Islet precursor cell (in vitro differentiated cells): ENCODE data around the gene LATS1.

ENCODE experiments used
- DNase-seq: peaks from one replicate; pipeline ENCODE4 v3.0.0-alpha.2; 2018

The LATS1 gene

DNA sequence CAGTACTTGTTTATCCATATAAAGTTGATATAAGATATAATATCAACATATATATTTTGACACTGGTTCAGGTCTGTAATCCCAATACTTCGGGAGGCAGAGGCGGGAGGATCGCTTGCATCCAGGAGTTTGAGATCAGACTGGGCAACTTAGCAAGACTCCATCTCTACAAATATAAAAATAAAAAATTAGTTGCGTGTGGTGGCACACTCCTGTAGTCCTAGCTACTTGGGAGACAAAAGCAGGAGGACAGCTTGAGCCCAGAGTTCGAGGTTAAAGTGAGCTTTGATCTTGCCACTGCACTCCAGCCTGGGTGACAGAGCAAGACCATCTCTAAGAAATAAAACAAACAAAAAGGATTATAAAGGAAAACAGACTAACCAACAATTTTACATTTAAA lies 60.5 kb downstream of the LATS1 start:
- DNase-seq, result no peak

DNA sequence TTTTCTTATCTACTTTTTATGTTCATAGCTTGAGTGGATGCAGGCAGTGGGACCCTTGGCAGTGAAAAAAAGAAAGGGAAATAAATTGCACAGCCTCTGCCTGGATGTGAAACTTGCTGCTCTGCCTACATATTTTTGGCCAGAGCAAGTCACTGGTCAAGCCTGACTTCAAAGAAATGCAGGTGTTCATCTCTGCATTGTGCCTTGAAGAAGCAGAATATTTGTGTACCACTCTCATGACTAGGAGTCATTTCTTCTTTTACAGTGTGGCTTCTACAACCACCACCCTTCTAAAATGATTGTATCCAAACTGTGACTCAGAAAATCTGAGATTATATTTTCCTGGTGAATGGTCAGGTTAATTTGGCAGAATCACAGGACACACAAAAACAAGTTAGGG lies 66.8 kb downstream of the LATS1 start:
- no peak for DNase-seq

DNA sequence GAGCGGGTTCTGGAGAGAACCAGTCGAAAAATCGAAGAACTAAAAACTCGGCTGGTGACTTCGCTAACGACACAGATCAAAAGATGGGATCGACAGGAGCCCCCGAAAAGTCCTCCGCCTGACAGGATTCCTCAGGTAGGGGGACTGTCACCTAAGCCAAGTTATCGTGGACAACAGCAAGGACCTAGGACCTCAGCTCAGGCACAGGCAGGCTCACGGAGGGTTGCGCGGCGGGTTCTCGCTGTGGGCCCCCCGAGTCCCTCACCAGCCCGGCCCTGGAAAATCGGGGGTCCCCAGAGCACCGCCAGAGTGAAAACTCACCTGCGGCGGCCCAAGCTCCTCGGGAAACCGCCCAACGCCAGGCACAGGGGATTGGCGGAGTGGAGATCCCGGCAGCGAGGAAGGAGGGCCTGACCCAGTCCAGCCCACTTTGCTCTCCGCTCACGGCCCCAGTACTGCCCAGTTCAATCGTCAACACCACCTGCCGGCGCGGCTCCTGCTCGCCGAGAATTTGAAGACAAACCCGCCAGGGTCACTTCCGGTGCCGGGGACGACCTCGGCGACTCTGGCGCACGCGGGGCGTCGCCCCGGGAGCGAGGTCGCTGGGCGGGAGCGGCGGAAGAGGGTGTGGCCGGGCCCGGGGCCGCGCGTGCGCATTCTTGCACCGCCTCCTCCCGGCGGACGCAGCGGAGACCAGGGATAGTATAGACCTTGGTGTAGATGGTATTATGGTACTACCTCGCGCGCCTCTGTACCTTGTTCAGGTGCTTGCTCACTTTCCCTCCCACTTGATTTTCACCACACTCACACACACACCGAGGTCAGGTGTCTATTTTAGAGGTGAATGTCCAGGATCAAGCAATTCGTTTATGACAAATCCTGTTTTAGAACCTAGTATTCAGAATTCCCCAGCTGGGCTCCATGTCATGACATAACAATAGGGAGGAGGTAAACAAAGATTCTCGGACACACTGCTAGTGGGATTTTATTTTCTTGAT lies 69.5 kb downstream of the LATS1 start, which contains the start of gene KATNA1:
Gene KATNA1 (minus strand): TSS at position 567 of the 998 bp plus-strand sequence. CDS start 10,167 bp downstream, outside the sequence.
- DNase-seq, result peak; percentile 97

DNA sequence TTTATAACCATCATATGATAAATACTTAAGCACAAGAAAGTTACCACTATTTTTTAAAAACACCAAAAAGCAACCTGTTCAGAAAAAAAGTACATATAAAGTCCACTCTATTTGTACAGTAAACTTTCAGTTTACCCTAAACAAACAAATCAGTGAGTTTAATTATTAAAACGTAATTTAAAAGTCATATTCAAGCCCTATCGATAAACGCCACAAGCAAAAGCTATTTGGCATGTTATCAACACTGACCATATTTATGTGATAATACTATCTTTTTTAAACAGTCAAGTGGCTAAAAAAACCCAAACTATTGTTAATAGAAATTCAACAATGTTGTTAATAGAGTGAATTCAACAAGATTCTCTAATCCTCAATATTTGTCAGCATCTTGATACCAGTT lies 71.3 kb downstream of the LATS1 start:
- DNase-seq, result no peak

DNA sequence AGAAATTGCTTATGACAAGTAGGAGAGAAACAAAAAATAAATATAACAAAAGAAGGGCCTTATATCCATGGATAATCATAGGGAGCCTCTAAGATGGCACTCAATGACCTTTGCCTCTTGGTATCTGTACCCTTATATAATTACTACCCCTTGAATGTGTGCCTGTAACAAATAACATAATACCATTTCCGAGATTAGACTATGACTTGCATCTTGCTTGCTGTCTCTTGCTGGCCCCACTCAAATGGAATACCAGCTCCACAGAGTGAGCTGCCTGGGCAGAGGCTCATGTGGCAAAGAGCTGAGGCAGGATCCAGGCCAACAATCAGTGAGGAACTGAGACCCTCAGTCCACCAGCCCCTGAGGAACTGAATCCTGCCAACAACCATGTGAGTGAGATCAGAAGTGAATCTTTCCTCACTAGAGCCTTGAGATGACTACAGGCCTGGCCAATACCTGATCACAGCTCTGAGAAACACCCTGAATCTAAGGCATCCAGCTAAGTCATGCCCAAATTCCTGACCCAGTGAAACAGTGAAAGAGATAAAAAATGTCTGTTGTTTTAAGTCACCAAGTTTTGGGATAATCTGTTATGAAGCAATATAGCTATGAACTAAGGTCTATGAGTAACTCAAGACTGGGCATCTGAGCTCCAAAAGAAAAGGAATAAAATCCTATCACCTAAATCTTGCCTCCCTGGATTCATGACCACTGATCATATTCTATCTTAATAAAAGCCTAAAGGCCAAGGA lies 74.9 kb downstream of the LATS1 start:
- DNase-seq, result no peak

DNA sequence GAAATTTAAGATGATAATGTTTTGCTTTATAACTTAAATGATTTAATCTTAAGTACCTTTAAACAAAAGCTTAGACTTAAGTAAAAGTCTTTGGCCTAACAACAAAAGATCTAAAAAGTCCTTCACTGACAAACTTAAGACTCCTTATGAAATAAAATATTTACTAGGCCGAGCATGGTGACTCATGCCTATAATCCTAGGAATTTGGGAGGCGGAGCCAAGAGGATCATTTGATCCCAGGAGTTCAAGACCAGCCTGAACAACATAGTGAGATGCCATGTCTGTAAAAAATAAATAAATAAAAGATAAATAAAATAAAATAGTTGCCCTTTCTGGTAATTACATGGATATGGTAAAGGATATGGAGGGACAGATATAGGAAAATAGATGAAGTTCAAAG lies 81.8 kb downstream of the LATS1 start:
- no peak for DNase-seq

DNA sequence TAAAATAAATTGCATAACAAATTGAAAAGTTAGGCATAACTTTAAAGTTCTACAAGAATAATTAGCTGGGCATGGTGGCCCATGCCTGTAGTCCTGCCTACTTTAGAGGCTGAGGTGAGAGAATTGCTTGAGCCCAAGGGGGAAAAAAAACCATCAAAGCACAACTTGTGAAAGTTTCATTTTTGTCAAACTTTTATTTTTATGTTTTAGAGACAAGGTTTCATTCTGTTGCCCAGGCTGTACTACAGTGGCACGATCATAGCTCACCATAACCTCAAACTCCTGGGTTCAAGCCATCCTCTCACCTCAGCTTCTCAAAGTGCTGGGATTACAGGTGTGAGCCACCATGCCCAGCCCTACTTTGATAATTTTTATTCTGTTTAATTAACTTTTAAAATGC lies 83.6 kb downstream of the LATS1 start:
- DNase-seq, result no peak

DNA sequence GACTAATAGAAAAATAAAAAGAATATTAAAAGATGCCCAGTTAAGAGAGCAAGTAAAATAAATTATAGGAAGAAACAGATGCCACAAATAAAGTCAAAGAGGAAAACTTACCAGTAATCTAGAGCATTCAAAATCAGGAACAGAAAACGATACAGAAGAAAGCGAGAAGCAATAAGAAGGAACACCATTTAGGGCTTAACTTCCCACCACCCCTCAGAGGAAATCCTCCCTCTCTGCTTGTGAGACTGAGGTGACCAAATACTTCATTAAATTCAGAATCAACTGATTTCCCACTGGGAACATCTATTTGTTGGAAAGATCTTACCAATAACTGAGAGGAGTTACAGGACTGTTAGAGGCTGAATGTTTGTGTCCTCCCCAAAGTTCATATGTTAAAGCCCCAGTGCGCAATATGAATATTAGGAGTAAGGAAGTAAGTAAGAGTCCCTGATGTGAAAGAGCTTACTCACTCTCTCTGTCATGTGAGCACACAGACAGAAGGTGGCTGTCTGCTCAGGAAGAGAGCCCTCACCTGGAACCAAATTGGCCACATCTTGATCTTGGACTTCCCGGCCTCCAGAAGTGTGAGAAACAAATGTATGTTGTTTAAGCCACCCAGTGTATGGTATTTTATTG lies 88.9 kb downstream of the LATS1 start:
- DNase-seq, result no peak

DNA sequence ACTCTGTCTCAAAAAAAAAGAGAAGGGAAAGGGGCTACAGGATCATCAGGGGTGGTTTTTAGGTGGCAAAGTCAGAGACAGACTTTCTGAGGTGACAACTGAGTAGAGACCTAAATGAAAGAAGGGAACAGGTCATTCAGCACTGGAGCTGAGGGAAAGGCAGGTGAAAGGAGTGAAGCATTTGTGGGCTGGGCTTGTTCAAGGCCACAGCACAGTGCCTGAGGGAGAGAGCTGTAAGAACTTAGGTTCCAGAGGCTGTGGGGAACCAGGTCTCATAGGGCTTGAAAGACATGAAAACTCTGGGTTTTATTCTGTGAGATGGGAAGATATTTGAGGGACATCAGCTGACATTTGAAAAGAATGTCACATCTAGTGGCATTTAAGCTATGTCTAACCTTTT lies 90.2 kb downstream of the LATS1 start:
- no peak for DNase-seq

DNA sequence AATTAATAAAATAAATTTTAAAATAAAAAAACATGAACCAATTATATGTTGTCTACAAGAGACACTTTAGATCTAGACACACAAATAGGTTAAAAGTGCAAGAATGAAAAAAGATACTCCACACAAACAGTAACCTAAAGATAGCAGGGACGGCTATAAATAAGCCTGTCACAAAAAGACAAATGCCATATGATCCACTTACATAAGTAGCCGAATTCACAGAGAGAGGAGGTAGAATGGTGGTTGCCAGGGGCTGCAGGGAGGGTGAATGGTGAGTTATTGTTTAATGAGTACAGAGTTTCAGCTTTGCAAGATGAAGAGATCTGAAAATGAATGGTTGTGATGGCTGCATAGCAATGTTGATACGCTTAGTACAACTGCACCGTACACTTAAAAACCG lies 102.1 kb downstream of the LATS1 start:
- no peak for DNase-seq

DNA sequence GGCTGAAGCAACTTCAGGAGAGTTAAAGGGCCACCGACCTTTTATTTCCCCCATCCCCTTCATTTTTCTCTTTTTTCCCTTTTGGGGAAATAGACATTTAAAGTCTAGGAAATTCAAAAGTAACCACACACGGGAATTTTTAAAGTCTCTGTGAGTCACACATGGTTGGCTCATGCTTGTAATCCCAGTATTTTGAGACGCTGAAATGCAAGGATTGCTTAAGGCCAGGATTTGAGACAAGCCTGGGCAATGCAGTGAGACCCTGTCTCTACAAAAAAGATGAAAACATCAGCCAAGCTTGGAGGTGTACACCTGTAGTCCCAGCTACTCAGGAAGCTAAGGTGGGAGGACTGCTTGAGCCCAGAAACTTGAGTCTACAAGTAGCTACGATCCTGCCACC lies 103.6 kb downstream of the LATS1 start:
- DNase-seq, result no peak

DNA sequence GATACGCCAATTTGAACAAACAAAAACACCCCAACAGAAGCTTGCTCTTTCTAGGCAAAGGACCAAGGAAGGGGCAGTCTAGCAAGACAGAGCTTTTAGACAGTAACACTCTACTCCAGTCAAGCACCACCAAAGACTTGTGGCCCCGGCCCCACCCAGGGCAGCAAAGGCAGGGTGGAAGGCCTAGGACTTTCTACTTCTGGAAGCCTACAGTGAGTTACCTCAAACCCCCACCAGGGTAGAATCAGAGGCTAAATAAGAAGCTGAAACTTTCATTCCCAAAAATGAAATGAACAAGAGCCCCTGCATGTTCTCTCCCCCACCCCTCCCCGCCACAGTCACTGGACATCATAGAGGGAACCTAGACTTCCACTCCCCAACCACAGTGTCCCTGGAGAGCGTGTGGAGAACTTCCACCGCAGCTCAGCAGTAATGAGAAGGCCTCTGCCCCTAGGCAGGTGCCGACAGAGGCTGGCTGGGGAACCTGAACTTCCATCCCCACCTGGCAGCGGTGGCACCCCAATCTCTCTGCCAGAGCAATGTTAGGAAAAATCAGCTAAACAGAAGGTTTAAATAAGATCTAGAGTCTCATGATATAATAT lies 109.4 kb downstream of the LATS1 start:
- no peak for DNase-seq
